Suprapubic skin (tissue), 3 donors: ENCODE measurements around the gene GRK7.

Experiments
- POLR2A ChIP-seq, 2 donors: fragments of 450-650 bp; IDR thresholded peaks; one replicate each; pipeline ENCODE4 v1.6.1; 2017; ENCODE audit warnings: antibody characterized with exemption in 2 of 2, mild to moderate bottlenecking in 2 of 2, moderate library complexity in 2 of 2
- TF ChIP-seq, protein P1 (sequence below), 2 donors: fragments of 200-600 bp in 1 of 2; fragments of 450-650 bp in 1 of 2; sonication (generic) in 1 of 2; IDR thresholded peaks; one replicate each; pipeline ENCODE4 v1.5.1; 2016 to 2019; ENCODE audit warnings: antibody characterized with exemption in 2 of 2, mild to moderate bottlenecking in 1 of 2, moderate library complexity in 1 of 2

- TF ChIP-seq POLR2A (IDR thresholded peaks at IDR 0.05): no peak
- TF ChIP-seq, protein P1, sequence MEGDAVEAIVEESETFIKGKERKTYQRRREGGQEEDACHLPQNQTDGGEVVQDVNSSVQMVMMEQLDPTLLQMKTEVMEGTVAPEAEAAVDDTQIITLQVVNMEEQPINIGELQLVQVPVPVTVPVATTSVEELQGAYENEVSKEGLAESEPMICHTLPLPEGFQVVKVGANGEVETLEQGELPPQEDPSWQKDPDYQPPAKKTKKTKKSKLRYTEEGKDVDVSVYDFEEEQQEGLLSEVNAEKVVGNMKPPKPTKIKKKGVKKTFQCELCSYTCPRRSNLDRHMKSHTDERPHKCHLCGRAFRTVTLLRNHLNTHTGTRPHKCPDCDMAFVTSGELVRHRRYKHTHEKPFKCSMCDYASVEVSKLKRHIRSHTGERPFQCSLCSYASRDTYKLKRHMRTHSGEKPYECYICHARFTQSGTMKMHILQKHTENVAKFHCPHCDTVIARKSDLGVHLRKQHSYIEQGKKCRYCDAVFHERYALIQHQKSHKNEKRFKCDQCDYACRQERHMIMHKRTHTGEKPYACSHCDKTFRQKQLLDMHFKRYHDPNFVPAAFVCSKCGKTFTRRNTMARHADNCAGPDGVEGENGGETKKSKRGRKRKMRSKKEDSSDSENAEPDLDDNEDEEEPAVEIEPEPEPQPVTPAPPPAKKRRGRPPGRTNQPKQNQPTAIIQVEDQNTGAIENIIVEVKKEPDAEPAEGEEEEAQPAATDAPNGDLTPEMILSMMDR (IDR thresholded peaks at IDR 0.05): no peak
These were observed 24.3 kb upstream of the GRK7 start for GRCh38 chr3:141738891-141739363.
